NCI-H82 (cell line): ENCODE data around the gene GGA1.
"Not testable (repeated sequence)": the region's sequence is repeated elsewhere in the genome, so short reads cannot be mapped to it uniquely, and the experiment has no call there.

Experiments
- DNase-seq: peaks from one replicate; lab custom pipeline; 2025; lab: John Stamatoyannopoulos, UW

GGA1 gene

DNA sequence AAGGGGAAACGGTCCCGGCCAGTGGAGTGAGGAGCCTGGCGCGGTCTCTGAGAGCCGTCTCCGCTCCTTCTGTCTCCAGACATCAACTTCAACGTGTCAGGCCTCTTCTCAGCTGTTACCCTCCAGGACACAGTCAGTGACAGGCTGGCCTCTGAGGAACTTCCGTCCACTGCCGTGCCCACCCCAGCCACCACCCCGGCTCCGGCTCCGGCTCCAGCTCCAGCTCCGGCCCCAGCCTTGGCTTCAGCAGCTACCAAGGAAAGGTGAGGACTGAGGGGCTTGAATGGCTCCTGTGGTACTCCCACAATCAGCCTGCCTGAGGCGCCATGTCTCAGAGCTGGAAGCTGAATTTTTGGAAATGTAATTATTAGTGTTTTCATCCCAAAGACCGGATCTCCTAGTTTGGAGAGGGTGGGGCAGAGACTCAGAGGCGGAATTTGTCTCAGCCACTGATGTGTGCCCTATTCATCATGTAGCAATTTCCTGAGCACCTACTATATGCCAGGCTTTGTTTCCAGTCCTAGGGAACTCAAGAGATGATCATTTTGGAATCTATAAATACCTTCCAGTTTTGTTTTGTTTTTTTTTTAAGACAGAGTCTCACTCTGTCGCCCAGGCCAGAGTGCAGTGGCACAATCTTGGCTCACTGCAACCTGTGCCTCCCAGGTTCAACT lies 42.0 kb downstream of the GGA1 start:
- no peak for DNase-seq

DNA sequence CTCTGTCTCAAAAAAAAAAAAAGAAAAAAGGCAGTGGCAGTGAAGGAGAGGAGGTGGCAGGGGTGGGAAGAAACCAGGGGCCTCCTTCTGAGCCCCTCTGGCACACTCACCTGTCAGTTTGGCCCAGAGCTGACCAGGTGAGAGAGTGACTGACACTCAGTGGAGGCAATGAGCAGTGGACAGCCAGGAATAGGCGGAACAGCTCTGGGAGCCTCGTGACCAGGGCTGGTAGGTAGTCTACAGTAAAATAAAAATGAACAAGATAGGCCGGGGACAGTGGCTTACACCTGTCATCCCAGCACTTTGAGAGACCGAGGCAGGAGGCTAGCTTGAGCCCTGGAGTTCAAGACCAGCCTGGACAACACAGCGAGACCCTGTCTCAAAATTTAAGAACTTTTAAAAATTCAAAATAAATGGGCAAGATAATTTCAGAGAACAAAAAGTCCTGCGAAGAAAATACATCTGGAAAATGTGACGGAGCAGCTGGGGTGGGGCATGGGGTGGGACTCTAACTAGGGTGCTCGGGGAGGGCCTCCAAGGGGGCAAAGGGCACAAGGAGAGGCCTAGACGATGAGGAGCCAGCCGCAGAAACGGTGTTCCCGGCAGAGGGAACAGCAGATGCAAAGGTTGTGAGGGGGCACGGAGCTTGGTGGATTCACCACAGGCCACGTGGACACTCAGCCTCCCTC lies 46.1 kb downstream of the GGA1 start:
- no peak for DNase-seq

DNA sequence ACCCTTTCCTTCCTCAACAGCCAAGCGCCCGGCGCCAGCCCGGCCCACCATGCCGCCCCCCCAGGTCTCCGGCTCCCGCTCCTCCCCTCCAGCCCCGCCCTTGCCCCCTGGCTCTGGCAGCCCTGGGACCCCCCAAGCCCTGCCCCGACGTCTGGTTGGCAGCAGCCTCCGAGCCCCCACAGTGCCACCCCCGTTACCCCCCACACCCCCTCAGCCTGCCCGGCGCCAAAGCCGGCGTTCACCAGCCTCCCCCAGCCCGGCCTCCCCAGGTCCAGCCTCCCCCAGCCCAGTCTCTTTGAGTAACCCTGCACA lies 46.6 kb downstream of the GGA1 start:
- DNase-seq = no peak

DNA sequence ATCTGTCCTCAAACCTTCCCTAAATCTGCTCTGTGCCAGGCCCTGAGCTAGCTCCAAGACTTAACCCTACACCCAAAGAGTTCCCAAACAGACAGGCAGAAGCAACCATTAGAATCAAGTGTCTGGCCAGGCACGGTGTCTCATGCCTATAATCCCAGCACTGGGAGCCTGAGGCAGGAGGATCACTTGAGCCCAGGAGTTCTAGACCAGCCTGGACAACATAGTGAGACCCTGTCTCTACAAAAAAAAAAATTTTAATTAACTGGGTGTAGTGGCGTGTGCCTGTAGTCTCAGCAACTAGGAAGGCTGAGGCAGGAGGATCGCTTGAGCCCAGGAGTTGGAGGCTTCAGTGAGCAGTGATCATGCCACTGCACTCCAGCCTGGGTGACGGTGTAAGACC lies 47.9 kb downstream of the GGA1 start:
- DNase-seq = not testable (repeated sequence)

DNA sequence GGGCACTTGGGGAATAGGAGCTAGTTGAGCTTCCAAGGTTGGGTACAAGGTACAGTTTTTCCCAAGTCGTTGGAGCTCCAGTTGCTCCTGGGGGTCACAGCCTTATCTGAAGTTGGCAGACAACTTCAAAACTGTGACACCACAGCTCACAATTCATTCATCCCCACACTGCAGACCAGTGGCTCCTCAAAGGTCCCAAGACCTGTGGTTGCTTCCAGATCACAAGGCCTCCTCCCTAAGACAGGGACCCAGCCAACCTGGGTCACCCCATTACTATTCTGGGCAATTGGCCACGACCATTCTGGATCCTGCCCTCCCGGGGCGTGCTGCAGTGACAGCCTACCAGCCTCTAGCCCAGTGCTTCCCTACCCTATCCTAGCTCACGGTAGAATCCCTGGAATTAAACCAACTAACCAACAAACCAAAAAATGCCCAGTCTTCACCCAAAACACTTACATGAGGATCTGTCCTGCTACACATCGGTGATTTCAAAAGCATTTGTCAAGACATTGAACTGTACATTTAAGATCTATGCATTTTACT lies 49.0 kb downstream of the GGA1 start:
- peak; percentile 23 for DNase-seq

DNA sequence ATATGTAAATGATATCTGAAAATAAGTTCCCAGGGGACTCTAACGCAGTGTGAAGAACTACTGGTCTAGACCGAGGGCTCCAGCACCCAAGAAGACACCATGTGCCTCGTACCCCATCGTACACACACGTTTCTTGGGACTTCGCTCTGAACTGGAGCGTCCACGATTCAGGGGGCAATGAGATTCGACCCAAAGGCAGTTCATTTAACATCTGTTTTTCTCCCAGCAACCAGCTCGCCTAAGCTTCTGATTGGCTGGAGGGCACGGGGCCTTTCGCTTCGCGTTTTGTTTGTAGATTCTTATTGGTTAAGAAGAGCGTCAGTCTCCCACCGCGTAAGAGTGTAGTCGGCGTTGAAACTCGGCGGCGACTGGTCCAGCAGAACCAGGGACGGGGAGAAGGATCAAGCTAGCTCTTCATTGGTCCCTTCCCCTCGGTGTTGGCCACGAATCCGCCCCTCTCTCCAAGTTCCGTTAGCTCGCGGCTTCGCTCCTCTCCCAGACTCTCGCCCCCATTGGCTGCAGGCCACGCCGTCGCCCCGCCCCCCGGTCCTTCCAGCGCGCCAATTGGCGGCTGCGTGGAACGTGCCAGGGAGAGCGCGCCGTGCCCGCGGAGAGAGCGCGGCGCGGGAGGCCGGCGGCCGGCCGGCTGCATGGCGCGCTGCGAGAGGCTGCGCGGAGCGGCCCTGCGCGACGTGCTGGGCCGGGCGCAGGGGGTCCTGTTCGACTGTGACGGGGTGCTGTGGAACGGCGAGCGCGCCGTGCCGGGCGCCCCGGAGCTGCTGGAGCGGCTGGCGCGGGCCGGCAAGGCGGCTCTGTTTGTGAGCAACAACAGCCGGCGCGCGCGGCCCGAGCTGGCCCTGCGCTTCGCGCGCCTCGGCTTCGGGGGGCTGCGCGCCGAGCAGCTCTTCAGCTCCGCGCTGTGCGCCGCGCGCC lies 49.8 kb downstream of the GGA1 start, which contains the start of gene PDXP:
Gene PDXP, plus strand, starts transcription at position 591 of the 933 bp plus-strand sequence. Its CDS starts 60 bp downstream, at position 651.
- peak; percentile 99 for DNase-seq

DNA sequence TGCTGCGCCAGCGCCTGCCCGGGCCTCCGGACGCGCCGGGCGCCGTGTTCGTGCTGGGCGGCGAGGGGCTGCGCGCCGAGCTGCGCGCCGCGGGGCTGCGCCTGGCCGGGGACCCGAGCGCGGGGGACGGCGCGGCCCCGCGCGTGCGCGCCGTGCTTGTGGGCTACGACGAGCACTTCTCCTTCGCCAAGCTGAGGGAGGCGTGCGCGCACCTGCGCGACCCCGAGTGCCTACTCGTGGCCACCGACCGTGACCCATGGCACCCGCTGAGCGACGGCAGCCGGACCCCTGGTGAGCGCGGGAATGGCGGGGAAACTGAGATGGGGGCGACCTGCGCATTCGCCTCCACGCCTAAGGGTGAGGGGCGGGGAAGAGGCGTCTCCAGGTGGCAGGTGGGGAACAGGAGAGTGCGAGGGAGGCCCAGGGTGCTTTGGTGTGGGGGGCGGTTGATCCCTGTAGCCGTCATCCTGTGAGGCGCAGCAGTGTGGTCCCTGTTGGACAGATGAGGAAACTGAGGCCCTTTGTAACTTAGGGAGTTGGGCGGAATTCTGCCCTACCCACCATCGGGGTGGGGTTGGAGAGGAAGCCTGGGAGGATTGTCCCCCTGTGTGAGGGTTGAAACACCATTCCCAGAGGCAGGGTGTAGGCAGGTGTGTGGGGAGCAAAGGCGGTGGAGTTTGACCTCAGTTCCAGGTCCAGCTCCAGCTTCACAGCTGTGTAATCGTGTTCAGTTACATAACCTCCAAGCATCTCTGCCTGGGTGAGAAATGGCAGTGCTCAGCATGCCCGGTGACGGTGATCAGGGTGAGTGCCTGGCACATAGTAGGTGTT lies 50.6 kb downstream of the GGA1 start:
- peak; percentile 41 for DNase-seq

DNA sequence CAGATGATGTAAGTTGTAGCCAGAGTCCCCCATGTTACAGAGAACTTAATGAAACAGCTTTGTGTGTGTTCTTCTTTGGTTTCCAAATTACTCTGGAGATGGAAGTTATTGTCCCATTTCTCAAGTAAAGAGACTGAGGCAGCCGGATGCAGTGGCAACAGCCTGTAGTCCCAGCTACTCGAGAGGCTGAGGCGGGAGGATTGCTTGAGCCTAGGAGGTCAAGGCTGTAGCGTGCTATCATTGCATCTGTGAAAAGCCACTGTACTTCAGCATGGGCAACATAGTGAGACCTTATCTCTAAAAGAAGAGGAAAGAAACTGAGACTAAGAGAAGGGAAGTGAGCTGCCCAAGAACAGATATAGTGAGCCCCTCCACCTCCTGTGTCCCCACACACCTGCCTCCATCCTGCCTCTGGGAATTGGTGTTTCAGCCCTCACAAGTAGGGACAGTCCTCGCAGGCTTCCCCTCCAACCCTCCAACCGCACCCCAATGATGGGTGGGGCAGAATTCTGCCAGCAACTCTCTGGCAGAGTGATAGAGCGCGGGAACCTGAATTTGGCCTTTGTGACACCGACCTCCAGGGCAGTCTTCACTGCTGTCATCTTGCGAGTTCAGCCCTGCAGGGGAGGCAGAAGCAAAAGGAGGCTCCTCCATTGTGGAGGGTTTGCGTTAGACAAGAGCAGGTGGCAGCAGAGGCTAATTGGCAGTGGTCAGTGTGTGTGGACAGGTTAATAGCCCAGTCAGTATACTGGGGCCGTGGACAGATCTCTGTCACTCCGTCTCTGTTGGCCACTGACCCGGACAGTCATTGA lies 51.5 kb downstream of the GGA1 start:
- DNase-seq = no peak

DNA sequence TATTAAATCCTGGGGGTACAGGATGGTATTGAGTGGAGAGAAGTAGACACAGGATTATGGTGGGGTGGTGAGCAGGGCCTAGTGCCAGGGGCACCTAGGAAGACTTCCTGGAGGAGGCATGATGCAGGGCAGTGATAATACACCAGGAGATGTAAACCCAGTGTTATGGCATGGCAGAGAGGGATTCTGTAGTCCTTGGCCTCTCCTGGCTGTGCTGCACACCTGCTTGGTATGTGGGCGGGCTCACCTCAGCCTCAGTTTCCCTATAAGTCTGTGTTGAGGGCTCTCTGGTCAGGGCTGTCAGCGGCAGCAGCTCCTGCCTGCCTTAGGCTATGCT lies 52.0 kb downstream of the GGA1 start:
- no peak for DNase-seq

DNA sequence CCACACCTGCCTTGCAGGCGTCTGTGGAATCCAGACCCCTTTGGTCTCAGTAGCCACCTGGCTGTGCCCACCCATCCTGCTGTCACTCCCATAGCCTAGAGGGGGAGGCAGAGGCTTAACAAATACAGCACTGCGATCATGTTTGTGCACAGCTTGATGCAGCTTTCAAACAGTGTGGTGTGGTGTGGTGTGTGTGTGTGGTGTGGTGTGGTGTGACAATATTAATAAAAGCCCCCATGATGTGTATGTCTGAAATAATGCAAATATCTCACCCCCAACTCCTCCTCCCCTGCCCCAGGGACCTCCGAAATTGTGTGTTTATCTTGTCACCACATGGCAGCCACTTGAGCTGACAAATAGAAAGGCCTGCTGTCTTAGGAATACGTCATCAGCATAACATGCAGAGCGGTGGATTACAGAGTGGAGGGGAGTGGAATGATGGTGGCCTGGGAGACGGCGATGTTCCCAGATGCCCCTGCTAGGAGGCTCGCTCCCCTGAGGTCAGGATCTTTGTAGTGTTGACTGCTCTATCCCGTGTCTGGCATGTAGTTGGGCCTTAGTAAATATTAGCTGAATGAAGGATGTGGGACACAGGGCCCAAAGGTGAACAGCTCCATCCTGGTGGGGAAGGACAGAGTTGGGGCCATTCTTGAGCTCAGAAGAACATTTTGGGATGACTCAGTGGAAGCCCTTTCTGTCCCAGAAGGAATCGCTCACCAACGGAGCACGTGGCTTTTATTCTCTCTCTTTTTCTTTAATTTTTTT lies 52.7 kb downstream of the GGA1 start:
- peak; percentile 78 for DNase-seq

DNA sequence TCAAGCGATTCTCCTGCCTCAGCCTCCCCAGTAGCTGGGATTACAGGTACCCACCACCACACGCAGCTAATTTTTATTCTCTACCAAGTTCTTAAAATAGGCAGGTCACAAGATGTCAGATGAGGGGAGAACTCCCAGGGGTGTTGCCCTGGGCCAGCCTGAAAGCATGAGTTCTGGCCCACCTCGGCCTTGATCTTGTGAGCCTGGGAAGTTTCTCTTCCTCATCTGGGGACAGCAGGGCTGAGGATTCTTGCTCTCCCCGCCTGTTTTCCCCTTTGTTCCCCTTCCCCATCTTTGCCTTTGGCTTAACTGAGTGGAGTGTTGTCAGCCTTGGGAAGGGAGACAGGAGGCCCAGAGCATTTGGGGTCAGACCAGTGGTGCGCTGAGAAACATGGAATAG lies 53.4 kb downstream of the GGA1 start:
- DNase-seq = no peak

DNA sequence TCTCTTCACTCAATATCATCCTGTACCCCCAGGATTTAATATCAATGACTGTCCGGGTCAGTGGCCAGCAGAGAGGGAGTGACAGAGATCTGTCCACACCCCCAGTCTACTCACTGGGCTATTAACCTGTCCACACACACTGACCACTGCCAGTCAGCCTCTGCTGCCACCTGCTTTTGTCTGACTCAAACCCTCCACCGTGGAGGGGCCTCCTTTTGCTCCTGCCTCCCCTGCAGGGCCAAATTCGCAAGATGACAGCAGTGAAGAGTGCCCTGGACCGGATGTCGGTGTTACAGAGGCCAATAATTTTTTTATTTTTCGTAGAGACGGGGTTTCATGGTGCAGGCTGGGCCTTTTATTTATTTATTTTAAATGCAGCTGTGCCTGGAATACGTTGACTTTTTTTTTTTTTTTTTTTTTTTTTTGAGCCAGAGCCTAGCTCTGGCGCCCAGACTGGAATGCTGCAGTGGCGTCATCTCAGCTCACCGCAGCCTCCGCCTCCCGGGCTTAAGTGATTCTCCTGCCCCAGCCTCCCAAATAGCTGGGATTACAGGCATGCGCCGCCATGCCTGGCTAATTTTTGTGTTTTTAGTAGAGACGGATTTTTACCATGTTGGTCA lies 55.0 kb downstream of the GGA1 start:
- no peak for DNase-seq

DNA sequence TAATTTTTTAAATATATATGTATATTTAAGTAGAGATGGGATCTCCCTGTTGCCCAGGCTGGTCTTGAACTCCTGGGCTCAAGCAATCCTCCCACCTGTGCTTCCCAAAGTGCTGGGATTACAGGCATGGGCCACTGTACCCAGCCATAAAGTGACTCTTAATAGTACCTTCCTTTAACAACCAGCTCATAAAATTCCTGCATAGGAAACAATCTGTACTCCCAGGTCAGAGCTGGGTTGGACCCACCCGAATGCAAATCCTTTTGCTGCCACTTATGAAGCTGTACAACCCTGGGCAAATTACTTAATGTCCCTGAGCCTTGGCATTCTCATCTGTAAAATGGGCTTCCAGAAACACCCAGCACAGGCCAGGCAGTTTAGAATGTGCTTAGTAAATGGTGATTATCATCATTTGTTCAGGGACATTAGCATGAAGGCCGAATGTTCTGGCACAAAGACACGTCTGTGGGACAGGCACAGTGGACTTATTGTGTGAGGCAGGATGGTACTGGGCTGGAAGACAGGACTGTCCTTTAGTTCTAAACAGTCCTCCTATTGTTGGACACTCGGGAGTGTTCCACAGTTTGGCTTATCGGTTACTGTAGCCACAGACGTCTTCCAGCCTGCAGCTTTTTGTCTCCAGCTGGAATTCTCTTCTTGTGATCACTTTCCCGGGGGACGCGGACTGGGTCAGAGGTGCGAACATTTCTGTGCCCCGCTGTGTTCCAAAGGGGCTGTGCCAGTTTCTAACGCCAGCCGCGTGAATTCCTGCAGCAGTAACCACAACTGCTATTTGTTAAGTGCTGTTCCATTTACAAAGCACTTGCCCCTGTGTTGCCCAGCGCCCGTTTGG lies 55.8 kb downstream of the GGA1 start:
- no peak for DNase-seq

DNA sequence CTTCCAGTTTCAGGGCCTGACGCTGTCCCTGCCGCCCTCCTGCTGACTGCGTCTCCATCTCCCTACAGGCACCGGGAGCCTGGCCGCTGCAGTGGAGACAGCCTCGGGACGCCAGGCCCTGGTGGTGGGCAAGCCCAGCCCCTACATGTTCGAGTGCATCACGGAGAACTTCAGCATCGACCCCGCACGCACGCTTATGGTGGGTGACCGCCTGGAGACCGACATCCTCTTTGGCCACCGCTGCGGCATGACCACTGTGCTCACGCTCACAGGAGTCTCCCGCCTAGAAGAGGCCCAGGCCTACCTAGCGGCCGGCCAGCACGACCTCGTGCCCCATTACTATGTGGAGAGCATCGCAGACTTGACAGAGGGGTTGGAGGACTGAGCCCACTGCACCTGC lies 56.9 kb downstream of the GGA1 start:
- no peak for DNase-seq

DNA sequence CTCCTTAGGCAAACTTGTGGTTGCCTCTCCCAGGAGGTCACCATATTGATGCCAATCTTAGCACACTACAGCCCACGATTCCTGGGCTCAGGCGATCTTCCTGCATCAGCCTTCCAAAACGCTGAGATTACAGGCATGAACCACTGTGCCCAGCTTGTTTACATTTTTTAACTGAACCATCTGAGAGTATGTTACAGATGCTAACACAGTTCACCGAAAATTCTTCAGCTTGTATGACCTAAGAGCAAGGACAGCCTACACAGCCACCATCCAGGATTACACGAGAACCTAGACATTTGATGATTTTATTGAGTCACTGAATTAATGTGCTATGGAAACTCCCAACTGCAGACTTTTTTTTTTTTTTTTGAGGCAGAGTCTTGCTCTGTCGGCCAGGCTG lies 61.0 kb downstream of the GGA1 start:
- DNase-seq = no peak

DNA sequence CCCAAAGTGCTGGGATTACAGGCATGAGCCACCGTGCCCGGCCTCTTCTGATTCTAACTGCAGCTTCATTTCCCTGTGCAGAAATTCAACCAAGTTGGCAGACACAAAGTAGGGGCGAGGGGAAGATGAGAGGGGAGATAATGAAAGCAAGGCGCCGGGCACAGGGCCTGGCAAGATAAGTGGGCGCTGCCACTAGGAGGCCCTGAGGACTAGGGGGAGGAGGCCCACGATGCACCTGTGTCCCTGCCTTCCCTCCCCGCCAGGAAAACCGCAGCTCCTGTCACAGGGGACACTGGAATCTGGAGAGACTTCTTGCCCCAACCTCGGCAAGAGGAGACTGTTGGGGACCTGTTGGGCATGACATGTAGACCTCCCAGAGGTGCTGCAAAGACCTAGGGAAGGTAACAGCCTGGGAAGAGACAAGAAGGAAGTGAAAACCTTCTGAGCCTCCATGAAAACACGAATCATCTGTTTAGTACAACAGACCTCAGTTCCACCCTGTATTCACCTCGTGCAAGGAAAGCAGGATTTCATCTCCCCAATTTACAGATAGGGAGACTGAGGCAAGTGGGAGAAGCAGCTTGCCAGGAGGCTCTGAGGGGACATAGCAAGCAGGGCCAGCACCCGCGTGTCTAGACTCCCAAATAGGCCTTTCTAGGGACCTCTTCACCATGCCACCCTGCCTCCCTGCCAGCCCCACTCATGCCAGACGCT lies 63.7 kb downstream of the GGA1 start:
- no peak for DNase-seq

DNA sequence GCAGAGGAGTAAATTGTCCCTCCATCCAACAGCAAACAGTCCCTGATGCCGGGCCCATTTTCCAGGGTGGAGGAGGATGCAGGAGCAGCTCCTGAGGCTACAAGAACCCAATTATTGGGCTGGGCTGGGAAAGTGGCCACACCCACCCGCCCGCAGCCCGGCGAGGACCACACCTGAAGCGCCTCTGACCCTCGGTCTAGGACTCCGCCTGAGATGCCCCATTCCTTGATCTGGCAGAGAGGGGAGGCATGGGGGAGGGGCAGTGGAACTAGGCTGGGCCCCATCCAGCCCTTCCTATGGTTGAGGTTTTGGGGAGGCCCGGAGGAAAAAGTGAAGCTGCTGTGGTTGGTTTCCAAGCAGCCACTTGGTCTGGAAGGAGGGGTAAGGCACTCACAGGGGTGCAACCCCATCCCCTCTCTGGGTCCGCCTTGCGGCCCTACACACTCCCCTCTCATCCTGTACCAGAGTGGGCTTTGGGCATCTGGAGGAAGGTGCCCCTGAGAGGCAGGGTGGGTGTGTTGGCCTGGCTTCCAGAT lies 64.4 kb downstream of the GGA1 start:
- no peak for DNase-seq

DNA sequence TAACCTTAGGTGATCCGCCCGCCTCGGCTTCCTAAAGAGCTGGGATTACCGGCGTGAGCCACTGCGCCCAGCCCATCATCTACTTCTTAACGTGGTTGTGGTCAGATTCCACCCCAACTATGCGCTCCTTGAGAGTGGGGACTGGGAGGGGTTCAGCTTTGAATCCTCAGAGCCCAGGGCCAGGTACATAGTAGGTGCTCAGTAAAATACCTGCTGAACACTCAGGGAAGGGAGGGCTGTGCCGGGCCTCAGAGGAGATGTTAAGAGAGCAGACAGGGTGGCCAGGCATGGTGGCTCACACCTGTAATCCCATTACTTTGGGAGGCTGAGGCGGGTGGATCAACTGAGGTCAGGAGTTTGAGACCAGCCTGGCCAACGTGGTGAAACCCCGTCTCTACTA lies 65.6 kb downstream of the GGA1 start:
- DNase-seq = no peak
